Hepatocyte (in vitro differentiated cells): ENCODE measurements around the gene C5orf63. TPM values are rescaled to one million over a fixed set of nuclear protein-coding genes. Genes with fewer than 3 reads are reported as not detected.

Source experiments
- DNase-seq: peaks from one replicate; pipeline ENCODE4 v3.0.0-alpha.2; 2016; ENCODE audit warnings: low spot score
- H2AFZ ChIP-seq: fragments of 200-600 bp; sonication (generic); 2 replicates; pipeline ENCODE4 v1.6.0; 2016; ENCODE audit warnings: antibody characterized with exemption, mild to moderate bottlenecking
- H3K27ac ChIP-seq: fragments of 200-600 bp; sonication (generic); 2 replicates; pipeline ENCODE4 v1.5.1; 2016; ENCODE audit warnings: mild to moderate bottlenecking
- H3K27me3 ChIP-seq: fragments of 200-600 bp; sonication (generic); 2 replicates; pipeline ENCODE4 v1.6.1; 2016
- H3K36me3 ChIP-seq: fragments of 200-600 bp; sonication (generic); replicated peaks from 2 replicates; pipeline ENCODE4 v1.5.1; 2016; ENCODE audit warnings: low read depth; ENCODE audit not compliant: insufficient read depth
- H3K4me1 ChIP-seq: fragments of 200-600 bp; sonication (generic); 2 replicates; pipeline ENCODE4 v1.5.1; 2016; ENCODE audit warnings: mild to moderate bottlenecking, moderate library complexity; ENCODE audit not compliant: insufficient read depth
- H3K4me2 ChIP-seq: fragments of 200-600 bp; sonication (generic); 2 replicates; pipeline ENCODE4 v1.6.0; 2016
- H3K4me3 ChIP-seq: fragments of 200-600 bp; sonication (generic); 2 replicates; pipeline ENCODE4 v1.5.1; 2016; ENCODE audit warnings: mild to moderate bottlenecking
- H3K79me2 ChIP-seq: fragments of 200-600 bp; sonication (generic); 2 replicates; pipeline ENCODE4 v1.6.0; 2017; ENCODE audit warnings: mild to moderate bottlenecking
- H3K9me2 ChIP-seq: fragments of 200-600 bp; sonication (generic); replicated peaks from 2 replicates; pipeline ENCODE4 v1.6.0; 2017; ENCODE audit warnings: mild to moderate bottlenecking; ENCODE audit not compliant: insufficient read depth
- H3K9me3 ChIP-seq: fragments of 200-600 bp; sonication (generic); 2 replicates; pipeline ENCODE4 v1.5.1; 2016; ENCODE audit warnings: low read depth, mild to moderate bottlenecking
- H4K20me1 ChIP-seq: fragments of 200-600 bp; sonication (generic); 2 replicates; pipeline ENCODE4 v1.6.0; 2016; ENCODE audit warnings: mild to moderate bottlenecking; ENCODE audit not compliant: insufficient read depth, poor library complexity, severe bottlenecking
- EZH2 ChIP-seq: fragments of 200-600 bp; sonication (generic); IDR thresholded peaks from 2 replicates; pipeline ENCODE4 v1.6.1; 2016; ENCODE audit warnings: antibody characterized with exemption, mild to moderate bottlenecking, borderline replicate concordance
- EZH2phosphoT487 ChIP-seq: fragments of 200-600 bp; sonication (generic); IDR thresholded peaks from one replicate; pipeline ENCODE4 v1.6.1; 2018; ENCODE audit warnings: antibody characterized with exemption, mild to moderate bottlenecking, low read depth, moderate library complexity; ENCODE audit not compliant: unreplicated experiment, severe bottlenecking
- WGBS: methylation state at CpG from one replicate; pipeline ENCODE4 v1.1.6; 2016; ENCODE audit warnings: low lambda C conversion rate; ENCODE audit errors: missing lambda C conversion rate; 5-methylcytosine and 5-hydroxymethylcytosine counted together
- polyA plus RNA-seq: library from polyadenylated mRNA; unstranded; fragments of >200 nt; fragmentation: Nextera tagmentation; extraction: Ambion mirVana; gene quantifications from 2 replicates; pipeline ENCODE4 v1.2.1, GENCODE V29; 2016
- total RNA-seq: library from RNA; depleted of rRNA; stranded (reverse); fragments of >200 nt; gene quantifications from 2 replicates; pipeline ENCODE4 v1.2.3, GENCODE V29; 2014
- TF ChIP-seq, protein P1 (sequence below): fragments of 200-600 bp; sonication (generic); IDR thresholded peaks from 2 replicates; pipeline ENCODE4 v1.5.1; 2016; ENCODE audit warnings: antibody characterized with exemption, mild to moderate bottlenecking; ENCODE audit not compliant: poor library complexity

Gene C5orf63
- total and polyA plus RNA-seq, 2 experiments from 2014 or later, result 0.23 to 1.7 TPM

GRCh38 chr5:127011961-127012644 lies 61.2 kb downstream of the C5orf63 start:
- no peak overlapping the region for H2AFZ ChIP-seq
- DNase-seq, result no peak
- no peaks in the 10 kb centered on the region for H3K79me2 ChIP-seq
- H3K27ac ChIP-seq, result no peak overlapping the region
- H3K9me3 ChIP-seq, result no peaks in the 10 kb centered on the region
- TF ChIP-seq EZH2phosphoT487 (no peak), EZH2 (no peak)
- TF ChIP-seq, protein P1, sequence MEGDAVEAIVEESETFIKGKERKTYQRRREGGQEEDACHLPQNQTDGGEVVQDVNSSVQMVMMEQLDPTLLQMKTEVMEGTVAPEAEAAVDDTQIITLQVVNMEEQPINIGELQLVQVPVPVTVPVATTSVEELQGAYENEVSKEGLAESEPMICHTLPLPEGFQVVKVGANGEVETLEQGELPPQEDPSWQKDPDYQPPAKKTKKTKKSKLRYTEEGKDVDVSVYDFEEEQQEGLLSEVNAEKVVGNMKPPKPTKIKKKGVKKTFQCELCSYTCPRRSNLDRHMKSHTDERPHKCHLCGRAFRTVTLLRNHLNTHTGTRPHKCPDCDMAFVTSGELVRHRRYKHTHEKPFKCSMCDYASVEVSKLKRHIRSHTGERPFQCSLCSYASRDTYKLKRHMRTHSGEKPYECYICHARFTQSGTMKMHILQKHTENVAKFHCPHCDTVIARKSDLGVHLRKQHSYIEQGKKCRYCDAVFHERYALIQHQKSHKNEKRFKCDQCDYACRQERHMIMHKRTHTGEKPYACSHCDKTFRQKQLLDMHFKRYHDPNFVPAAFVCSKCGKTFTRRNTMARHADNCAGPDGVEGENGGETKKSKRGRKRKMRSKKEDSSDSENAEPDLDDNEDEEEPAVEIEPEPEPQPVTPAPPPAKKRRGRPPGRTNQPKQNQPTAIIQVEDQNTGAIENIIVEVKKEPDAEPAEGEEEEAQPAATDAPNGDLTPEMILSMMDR, result no peak
- no peak overlapping the region for H3K4me2 ChIP-seq
- 92% methylated on average over 2 of the region's 2 CpGs for WGBS
- H3K4me1 ChIP-seq, result no peaks in the 10 kb centered on the region
- H3K27me3 ChIP-seq, result no peaks in the 10 kb centered on the region
- no peaks in the 10 kb centered on the region for H3K9me2 ChIP-seq
- H3K36me3 ChIP-seq, result no peaks in the 10 kb centered on the region
- no peaks in the 10 kb centered on the region for H4K20me1 ChIP-seq
- no peak overlapping the region for H3K4me3 ChIP-seq

GRCh38 chr5:127011153-127011552 lies 62.1 kb downstream of the C5orf63 start:
- Histone ChIP-seq H3K9me3 (no peaks in the 10 kb centered on the region), H3K9me2 (no peaks in the 10 kb centered on the region), H4K20me1 (no peaks in the 10 kb centered on the region), H3K27ac (no peak overlapping the region), H3K79me2 (no peaks in the 10 kb centered on the region), H3K27me3 (no peaks in the 10 kb centered on the region), H3K4me3 (no peak overlapping the region), H3K4me1 (no peaks in the 10 kb centered on the region), H2AFZ (no peak overlapping the region), H3K36me3 (no peaks in the 10 kb centered on the region), H3K4me2 (no peak overlapping the region)
- TF ChIP-seq, protein P1, result no peak
- no peak for TF ChIP-seq EZH2phosphoT487
- TF ChIP-seq EZH2, result no peak
- no peak for DNase-seq
- WGBS, result 87% methylated on average over 4 of the region's 4 CpGs

- H4K20me1 ChIP-seq, result no peaks in the 10 kb centered on the region
- H3K4me1 ChIP-seq, result no peaks in the 10 kb centered on the region
- no peak overlapping the region for H3K4me3 ChIP-seq
- no peaks in the 10 kb centered on the region for H3K9me3 ChIP-seq
- H2AFZ ChIP-seq, result no peak overlapping the region
- DNase-seq, result no peak
- no peaks in the 10 kb centered on the region for H3K79me2 ChIP-seq
- 89% methylated on average over 2 of the region's 2 CpGs for WGBS
- H3K36me3 ChIP-seq, result no peaks in the 10 kb centered on the region
- no peaks in the 10 kb centered on the region for H3K9me2 ChIP-seq
- H3K4me2 ChIP-seq, result no peak overlapping the region
- TF ChIP-seq EZH2phosphoT487 (no peak), EZH2 (no peak)
- TF ChIP-seq, protein P1, result no peak
- no peak overlapping the region for H3K27ac ChIP-seq
- H3K27me3 ChIP-seq, result no peaks in the 10 kb centered on the region
Measured at GRCh38 chr5:127010362-127010761, 62.9 kb downstream of the C5orf63 start.

GRCh38 chr5:127009784-127010183 lies 63.5 kb downstream of the C5orf63 start:
- 100% methylated on average over 1 of the region's 1 CpG for WGBS

More at GRCh38 chr5:127009784-127010183, 63.5 kb downstream of the C5orf63 start:
- Histone ChIP-seq H3K79me2 (no peaks in the 10 kb centered on the region), H3K4me1 (no peaks in the 10 kb centered on the region), H3K4me2 (no peak overlapping the region), H3K36me3 (no peaks in the 10 kb centered on the region), H3K27me3 (no peaks in the 10 kb centered on the region), H4K20me1 (no peaks in the 10 kb centered on the region), H3K9me2 (no peaks in the 10 kb centered on the region), H3K4me3 (no peak overlapping the region), H3K27ac (no peak overlapping the region), H2AFZ (no peak overlapping the region), H3K9me3 (no peaks in the 10 kb centered on the region)
- no peak for DNase-seq
- TF ChIP-seq, protein P1, result no peak
- no peak for TF ChIP-seq EZH2
- no peak for TF ChIP-seq EZH2phosphoT487
